Measurements from ENCODE around the gene PILRB. TPM values are rescaled to one million over a fixed set of nuclear protein-coding genes. Genes with fewer than 3 reads are reported as not detected.
"Not testable (repeated sequence)": the region's sequence is repeated elsewhere in the genome, so short reads cannot be mapped to it uniquely, and the experiment has no call there.

PILRB gene
- total and polyA plus RNA-seq, 2 of the 13 experiments (the other 11 are each of a cell fraction or from before 2014, with no cell fraction given), result 16.6 to 33.8 TPM

GRCh38 chr7:100382234-100382853 lies 24.4 kb downstream of the PILRB start:
- H3K79me2 ChIP-seq (ENCODE audit: insufficient read depth, low read length); H4K20me1 ChIP-seq (ENCODE audit: insufficient read depth, low read length); H3K27ac ChIP-seq (ENCODE audit: extremely low read length, insufficient read depth, low read length); BruUV-seq (replicated peaks); CTCF ChIA-PET (ENCODE audit: low intra/inter-chr PET ratio, low total read pairs); H3K9me3 ChIP-seq (ENCODE audit: low read length); H3K36me3 ChIP-seq (replicated peaks in 1 of 2; ENCODE audit: control insufficient read depth in 1 of 2, insufficient read depth in 2 of 2, low read length in 2 of 2); in situ Hi-C loops (cut with HindIII; ENCODE audit: extremely low pct_ligation_motif_present, low pct_unique_long_range_greater_than_20kb); H3K27me3 ChIP-seq (ENCODE audit: control insufficient read depth in 1 of 2, insufficient read depth in 2 of 2, low read length in 2 of 2); intact Hi-C loops (cut with micrococcal nuclease; ENCODE audit: unreplicated experiment): not testable (repeated sequence)
- Histone ChIP-seq H3K4me3 (replicated peaks in 1 of 3; ENCODE audit: insufficient read depth in 1 of 3, low read depth in 2 of 3, low read length in 3 of 3) (peak overlapping the region; percentile 40 to 57 (median 46)), H3K4me2 (ENCODE audit: low read depth, low read length) (peak overlapping the region; percentile 84), H3K9ac (ENCODE audit: insufficient read depth, low read depth, low read length) (peak overlapping the region; percentile 33; the same call in 1 of the 2 replicates), H3K4me1 (ENCODE audit: insufficient read depth, low read length) (peaks cover 12% of the 10 kb centered on the region), H2AFZ (ENCODE audit: low read length) (peak overlapping the region; percentile 89)
- ATAC-seq (peak; percentile 83), DNase-seq (ENCODE audit: low spot score) (peak; percentile 38), FAIRE-seq (peak; percentile 28)
- peak; percentile 36; the same call in 1 of the 2 replicates for TF ChIP-seq ARID4A (CRISPR knock-in tag; IDR thresholded peaks at IDR 0.05; ENCODE audit: borderline replicate concordance)
- peak; percentile 14; the same call in 1 of the 2 replicates for TF ChIP-seq ZFX (CRISPR knock-in tag; IDR thresholded peaks at IDR 0.05; ENCODE audit: low read depth)
- peak; percentile 71 for TF ChIP-seq POLR2G (IDR thresholded peaks at IDR 0.05; ENCODE audit: low read depth, low read length)
- peak; percentile 84 for TF ChIP-seq NFYC (CRISPR knock-in tag; IDR thresholded peaks at IDR 0.05)
- TF ChIP-seq POLR2AphosphoS5 (IDR thresholded peaks at IDR 0.05; ENCODE audit: low read depth, low read length), result peak; percentile 81
- peak; percentile 79 for TF ChIP-seq ZMYM4 (CRISPR knock-in tag; IDR thresholded peaks at IDR 0.05)
- 0 out of 2 replicates have a peak, but pooled peaks have one; percentile 33 for TF ChIP-seq SNAPC2 (CRISPR knock-in tag; IDR thresholded peaks at IDR 0.05)
- TF ChIP-seq TARDBP (CRISPR knock-in tag; IDR thresholded peaks at IDR 0.05), result 0 out of 2 replicates have a peak, but pooled peaks have one; percentile 29
- TF ChIP-seq REPIN1 (CRISPR knock-in tag; IDR thresholded peaks at IDR 0.05; ENCODE audit: borderline replicate concordance, low read depth), result peak; percentile 25; the same call in 1 of the 2 replicates
- peak; percentile 72; the same call in 1 of the 2 replicates for TF ChIP-seq ZNF501 (CRISPR knock-in tag; IDR thresholded peaks at IDR 0.05)
- TF ChIP-seq MAFF (IDR thresholded peaks at IDR 0.05; ENCODE audit: low read depth, low read length), result peak; percentile 23; the same call in 1 of the 2 replicates
- TF ChIP-seq, protein P1, sequence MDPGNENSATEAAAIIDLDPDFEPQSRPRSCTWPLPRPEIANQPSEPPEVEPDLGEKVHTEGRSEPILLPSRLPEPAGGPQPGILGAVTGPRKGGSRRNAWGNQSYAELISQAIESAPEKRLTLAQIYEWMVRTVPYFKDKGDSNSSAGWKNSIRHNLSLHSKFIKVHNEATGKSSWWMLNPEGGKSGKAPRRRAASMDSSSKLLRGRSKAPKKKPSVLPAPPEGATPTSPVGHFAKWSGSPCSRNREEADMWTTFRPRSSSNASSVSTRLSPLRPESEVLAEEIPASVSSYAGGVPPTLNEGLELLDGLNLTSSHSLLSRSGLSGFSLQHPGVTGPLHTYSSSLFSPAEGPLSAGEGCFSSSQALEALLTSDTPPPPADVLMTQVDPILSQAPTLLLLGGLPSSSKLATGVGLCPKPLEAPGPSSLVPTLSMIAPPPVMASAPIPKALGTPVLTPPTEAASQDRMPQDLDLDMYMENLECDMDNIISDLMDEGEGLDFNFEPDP (CRISPR knock-in tag; conservative IDR thresholded peaks at IDR 0.05), result 0 out of 2 replicates have a peak, but pooled peaks have one; percentile 13
- peak; percentile 69 to 73; a peak in 3 of 4 replicates for TF ChIP-seq POLR2A (IDR thresholded peaks at IDR 0.05; ENCODE audit: insufficient read depth in 1 of 2, low read depth in 2 of 2, low read length in 2 of 2)
- 0 out of 2 replicates have a peak, but pooled peaks have one; percentile 34 for TF ChIP-seq TAF1 (CRISPR knock-in tag; IDR thresholded peaks at IDR 0.05)
- 0 out of 2 replicates have a peak, but pooled peaks have one; percentile 50 for TF ChIP-seq ARID2 (CRISPR knock-in tag; IDR thresholded peaks at IDR 0.05; ENCODE audit: borderline replicate concordance)
- TF ChIP-seq NFYB (CRISPR knock-in tag; IDR thresholded peaks at IDR 0.05), result peak; percentile 89
- peak; percentile 38; the same call in 1 of the 2 replicates for TF ChIP-seq SAP130 (CRISPR knock-in tag; IDR thresholded peaks at IDR 0.05; ENCODE audit: low read depth)
- TF ChIP-seq, protein P2, sequence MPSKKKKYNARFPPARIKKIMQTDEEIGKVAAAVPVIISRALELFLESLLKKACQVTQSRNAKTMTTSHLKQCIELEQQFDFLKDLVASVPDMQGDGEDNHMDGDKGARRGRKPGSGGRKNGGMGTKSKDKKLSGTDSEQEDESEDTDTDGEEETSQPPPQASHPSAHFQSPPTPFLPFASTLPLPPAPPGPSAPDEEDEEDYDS (CRISPR knock-in tag; IDR thresholded peaks at IDR 0.05), result peak; percentile 95
- 0 out of 2 replicates have a peak, but pooled peaks have one; percentile 24 for TF ChIP-seq PHF21A (CRISPR knock-in tag; IDR thresholded peaks at IDR 0.05)
- WGBS (ENCODE audit: low lambda C conversion rate), result 8% methylated on average over 7 of the region's 8 CpGs
- POLR2A ChIA-PET, result interaction anchor here (0.7 to 3.0 kb wide), 16 partner anchors 8 to 291 kb away, joined by 3 to 28 read pairs (median 3); partner anchors contain the start of genes FBXO24, GNB2, LAMTOR4 and MEPCE
